Activated CD4-positive, alpha-beta memory T cell treated with anti-CD3 and anti-CD28 coated beads, Interleukin-2, amount 10 ng/mL, durations not matched to agents 7 days and 5 days (primary cell): ENCODE data around the gene CACTIN. TPM values are rescaled to one million over a fixed set of nuclear protein-coding genes. Genes with fewer than 3 reads are reported as not detected.
A peak's percentile ranks its signal among the peaks of the same experiment; 100 is the strongest.

Experiments used
- CTCF ChIA-PET: fragments of 350-600 bp; sonication (Branson Sonifier 250); formaldehyde crosslinking; loops from one replicate; lab custom pipeline; 2021; ENCODE audit warnings: antibody characterized with exemption, inconsistent platforms; lab: Charles Lee
- POLR2A ChIA-PET: fragments of 350-600 bp; sonication (Branson Sonifier 250); formaldehyde crosslinking; loops from one replicate; lab custom pipeline; 2021; ENCODE audit warnings: antibody characterized with exemption; lab: Charles Lee
- DNase-seq: peaks from one replicate; pipeline ENCODE4 v3.0.0-alpha.2; 2020
- H3K27ac Mint-ChIP-seq: one replicate; pipeline ENCODE4 v1.8.0; 2021; ENCODE audit warnings: mild to moderate bottlenecking, mixed read lengths
- H3K27me3 Mint-ChIP-seq: one replicate; pipeline ENCODE4 v1.8.0; 2021; ENCODE audit warnings: mixed read lengths
- H3K36me3 Mint-ChIP-seq: one replicate; pipeline ENCODE4 v1.8.0; 2021; ENCODE audit warnings: low read depth, mixed read lengths
- H3K4me1 Mint-ChIP-seq: one replicate; pipeline ENCODE4 v1.8.0; 2021; ENCODE audit warnings: mixed read lengths
- H3K4me3 Mint-ChIP-seq: one replicate; pipeline ENCODE4 v1.8.0; 2021; ENCODE audit warnings: mild to moderate bottlenecking, mixed read lengths
- H3K9me3 Mint-ChIP-seq: one replicate; pipeline ENCODE4 v1.8.0; 2021; ENCODE audit warnings: mixed read lengths
- total RNA-seq, 2 experiments: library from RNA; stranded (reverse); gene quantifications; one replicate each; pipeline ENCODE4 v1.2.3, GENCODE V29; 2021

Gene CACTIN
- total RNA-seq, 2 experiments from 2014 or later = 20.5 to 21.6 TPM

GRCh38 chr19:3623716-3624115 is 2.9 kb downstream of the CACTIN start:
- POLR2A ChIA-PET = interaction anchor here (1.6 kb wide), 1 partner anchor 45 kb away, joined by 3 read pairs; no protein-coding TSS in a partner anchor
- Mint-ChIP-seq H3K27ac (no peak overlapping the region), H3K9me3 (no peaks in the 10 kb centered on the region), H3K4me1 (peaks cover 32% of the 10 kb centered on the region), H3K27me3 (no peaks in the 10 kb centered on the region), H3K4me3 (peak overlapping the region; percentile 18), H3K36me3 (no peaks in the 10 kb centered on the region)
- DNase-seq = no peak
- CTCF ChIA-PET = no interaction called here

- Mint-ChIP-seq H3K27me3 (no peaks in the 10 kb centered on the region), H3K4me1 (peaks cover 30% of the 10 kb centered on the region), H3K4me3 (no peak overlapping the region), H3K27ac (no peak overlapping the region), H3K9me3 (no peaks in the 10 kb centered on the region), H3K36me3 (no peaks in the 10 kb centered on the region)
- ChIA-PET POLR2A (no interaction called here), CTCF (interaction anchor here (0.7 kb wide), 1 partner anchor 237 kb away, joined by 3 read pairs; no protein-coding TSS in a partner anchor)
- DNase-seq = no peak
These were observed 4.4 kb downstream of the CACTIN start for GRCh38 chr19:3622224-3622623.

- H3K4me3 Mint-ChIP-seq = no peak overlapping the region
- no peak overlapping the region for H3K27ac Mint-ChIP-seq
- no peak for DNase-seq
- peaks cover 25% of the 10 kb centered on the region for H3K4me1 Mint-ChIP-seq
- ChIA-PET POLR2A (no interaction called here), CTCF (no interaction called here)
- H3K9me3 Mint-ChIP-seq = no peaks in the 10 kb centered on the region
- H3K27me3 Mint-ChIP-seq = no peaks in the 10 kb centered on the region
- no peaks in the 10 kb centered on the region for H3K36me3 Mint-ChIP-seq
These were observed 4.9 kb downstream of the CACTIN start for GRCh38 chr19:3621689-3622088.

GRCh38 chr19:3620817-3621547 is 5.6 kb downstream of the CACTIN start:
- DNase-seq = no peak
- H3K9me3 Mint-ChIP-seq = no peaks in the 10 kb centered on the region
- no peaks in the 10 kb centered on the region for H3K27me3 Mint-ChIP-seq
- ChIA-PET POLR2A (no interaction called here), CTCF (no interaction called here)
- H3K4me3 Mint-ChIP-seq = no peak overlapping the region
- H3K27ac Mint-ChIP-seq = no peak overlapping the region
- H3K36me3 Mint-ChIP-seq = no peaks in the 10 kb centered on the region
- peaks cover 18% of the 10 kb centered on the region for H3K4me1 Mint-ChIP-seq

GRCh38 chr19:3620145-3620816 is 6.3 kb downstream of the CACTIN start:
- CTCF ChIA-PET = no interaction called here

GRCh38 chr19:3619631-3620012 is 7.0 kb downstream of the CACTIN start:
- no peak for DNase-seq
- Mint-ChIP-seq H3K36me3 (no peaks in the 10 kb centered on the region), H3K9me3 (no peaks in the 10 kb centered on the region), H3K4me3 (no peak overlapping the region), H3K27ac (no peak overlapping the region), H3K27me3 (no peaks in the 10 kb centered on the region), H3K4me1 (peaks cover 9% of the 10 kb centered on the region)
- POLR2A ChIA-PET = no interaction called here
- CTCF ChIA-PET = no interaction called here

More at GRCh38 chr19:3620145-3620816, 6.3 kb downstream of the CACTIN start:
- Mint-ChIP-seq H3K4me3 (no peak overlapping the region), H3K9me3 (no peaks in the 10 kb centered on the region), H3K27ac (no peak overlapping the region), H3K4me1 (peaks cover 13% of the 10 kb centered on the region), H3K27me3 (no peaks in the 10 kb centered on the region), H3K36me3 (no peaks in the 10 kb centered on the region)
- POLR2A ChIA-PET = no interaction called here
- no peak for DNase-seq

- H3K27ac Mint-ChIP-seq = no peak overlapping the region
- H3K4me1 Mint-ChIP-seq = peaks cover 3% of the 10 kb centered on the region
- H3K4me3 Mint-ChIP-seq = no peak overlapping the region
- DNase-seq = no peak
- CTCF ChIA-PET = interaction anchor here (0.9 kb wide), 1 partner anchor 28 kb away, joined by 3 read pairs; no protein-coding TSS in a partner anchor
- H3K27me3 Mint-ChIP-seq = no peaks in the 10 kb centered on the region
- no peaks in the 10 kb centered on the region for H3K9me3 Mint-ChIP-seq
- no peaks in the 10 kb centered on the region for H3K36me3 Mint-ChIP-seq
- POLR2A ChIA-PET = no interaction called here
These were observed 7.6 kb downstream of the CACTIN start for GRCh38 chr19:3618811-3619630.

GRCh38 chr19:3618144-3618810 is 8.3 kb downstream of the CACTIN start:
- no peak overlapping the region for H3K4me3 Mint-ChIP-seq
- DNase-seq = peak; percentile 50
- H3K9me3 Mint-ChIP-seq = no peaks in the 10 kb centered on the region
- no peaks in the 10 kb centered on the region for H3K27me3 Mint-ChIP-seq
- no peaks in the 10 kb centered on the region for H3K36me3 Mint-ChIP-seq
- H3K27ac Mint-ChIP-seq = no peak overlapping the region
- CTCF ChIA-PET = interaction anchor here (0.9 kb wide), 1 partner anchor 27 kb away, joined by 3 read pairs; no protein-coding TSS in a partner anchor
- peaks cover 2% of the 10 kb centered on the region for H3K4me1 Mint-ChIP-seq
- POLR2A ChIA-PET = no interaction called here

GRCh38 chr19:3617463-3617862 is 9.1 kb downstream of the CACTIN start:
- Mint-ChIP-seq H3K27me3 (no peaks in the 10 kb centered on the region), H3K27ac (no peak overlapping the region), H3K36me3 (no peaks in the 10 kb centered on the region), H3K4me3 (no peak overlapping the region), H3K9me3 (no peaks in the 10 kb centered on the region), H3K4me1 (peaks cover 2% of the 10 kb centered on the region)
- no peak for DNase-seq
- ChIA-PET POLR2A (no interaction called here), CTCF (no interaction called here)

- peaks cover 6% of the 10 kb centered on the region for H3K36me3 Mint-ChIP-seq
These were observed 11.0 kb downstream of the CACTIN start for GRCh38 chr19:3615524-3616135.

GRCh38 chr19:3614858-3615505 is 11.6 kb downstream of the CACTIN start:
- H3K4me3 Mint-ChIP-seq = no peak overlapping the region
- peaks cover 2% of the 10 kb centered on the region for H3K4me1 Mint-ChIP-seq
- ChIA-PET POLR2A (interaction anchor here (1.0 kb wide), 1 partner anchor 59 kb away, joined by 3 read pairs; no protein-coding TSS in a partner anchor), CTCF (no interaction called here)
- DNase-seq = no peak
- no peak overlapping the region for H3K27ac Mint-ChIP-seq
- H3K9me3 Mint-ChIP-seq = no peaks in the 10 kb centered on the region
- H3K27me3 Mint-ChIP-seq = no peaks in the 10 kb centered on the region
- peaks cover 6% of the 10 kb centered on the region for H3K36me3 Mint-ChIP-seq

More at GRCh38 chr19:3615524-3616135, 11.0 kb downstream of the CACTIN start:
- no peak for DNase-seq
- Mint-ChIP-seq H3K27ac (no peak overlapping the region), H3K4me1 (peaks cover 2% of the 10 kb centered on the region), H3K4me3 (no peak overlapping the region), H3K9me3 (no peaks in the 10 kb centered on the region), H3K27me3 (no peaks in the 10 kb centered on the region)
- CTCF ChIA-PET = no interaction called here
- POLR2A ChIA-PET = interaction anchor here (1.0 kb wide), 1 partner anchor 59 kb away, joined by 3 read pairs; no protein-coding TSS in a partner anchor
